Subcutaneous abdominal adipose tissue (tissue), 5 donors: ENCODE measurements around the gene COL4A3.

Source experiments
- H3K27ac ChIP-seq: one replicate; pipeline ENCODE4 v1.7.0; 2013; ENCODE audit warnings: low read depth, mild to moderate bottlenecking, inconsistent platforms, low read length, moderate library complexity
- H3K27me3 ChIP-seq, 5 donors: one replicate each; pipeline ENCODE4 v1.7.0; 2013; ENCODE audit warnings: low read length in 5 of 5, inconsistent platforms in 1 of 5; ENCODE audit not compliant: control insufficient read depth in 5 of 5, insufficient read depth in 4 of 5
- H3K36me3 ChIP-seq, 5 donors: one replicate each; pipeline ENCODE4 v1.7.0; 2013; ENCODE audit warnings: low read length in 5 of 5; ENCODE audit not compliant: control insufficient read depth in 5 of 5, insufficient read depth in 5 of 5
- H3K4me1 ChIP-seq, 5 donors: one replicate each; pipeline ENCODE4 v1.7.0; 2013; ENCODE audit warnings: low read length in 5 of 5, mild to moderate bottlenecking in 3 of 5, moderate library complexity in 1 of 5; ENCODE audit not compliant: control insufficient read depth in 5 of 5, insufficient read depth in 5 of 5
- H3K4me3 ChIP-seq, 5 donors: one replicate each; pipeline ENCODE4 v1.7.0; 2013; ENCODE audit warnings: low read length in 5 of 5, low read depth in 1 of 5
- H3K9ac ChIP-seq, 5 donors: one replicate each; pipeline ENCODE4 v1.7.0; 2013; ENCODE audit warnings: low read length in 5 of 5, mild to moderate bottlenecking in 4 of 5, moderate library complexity in 3 of 5
- H3K9me3 ChIP-seq, 5 donors: one replicate each; pipeline ENCODE4 v1.7.0; 2013; ENCODE audit warnings: low read length in 5 of 5; ENCODE audit not compliant: control insufficient read depth in 5 of 5
- donor health status: healthy.
- donor health status: healthy.
- donor health status: healthy.
- donor health status: healthy.
- donor health status: healthy.

Gene COL4A3

GRCh38 chr2:227180770-227181169 lies 16.3 kb downstream of the COL4A3 start:
- H3K9ac ChIP-seq, result no peak overlapping the region
- no peak overlapping the region for H3K27ac ChIP-seq
- H3K27me3 ChIP-seq, result no peaks in the 10 kb centered on the region
- H3K9me3 ChIP-seq, result peaks cover 0 to 2% (median 0%) of the 10 kb centered on the region in 5 donors
- H3K4me1 ChIP-seq, result no peaks in the 10 kb centered on the region
- no peak overlapping the region for H3K4me3 ChIP-seq
- H3K36me3 ChIP-seq, result no peaks in the 10 kb centered on the region

- Histone ChIP-seq H3K9ac (no peak overlapping the region), H3K27me3 (no peaks in the 10 kb centered on the region), H3K9me3 (peaks cover 0 to 2% (median 0%) of the 10 kb centered on the region in 5 donors), H3K36me3 (no peaks in the 10 kb centered on the region), H3K4me1 (no peaks in the 10 kb centered on the region), H3K27ac (no peak overlapping the region), H3K4me3 (no peak overlapping the region)
These were observed 18.3 kb downstream of the COL4A3 start for GRCh38 chr2:227182765-227183164.

GRCh38 chr2:227183657-227184367 lies 19.4 kb downstream of the COL4A3 start:
- Histone ChIP-seq H3K9me3 (peaks cover 0 to 2% (median 0%) of the 10 kb centered on the region in 5 donors), H3K27ac (no peak overlapping the region), H3K36me3 (no peaks in the 10 kb centered on the region), H3K9ac (no peak overlapping the region), H3K27me3 (no peaks in the 10 kb centered on the region), H3K4me1 (no peaks in the 10 kb centered on the region), H3K4me3 (no peak overlapping the region)

- Histone ChIP-seq H3K27me3 (no peaks in the 10 kb centered on the region), H3K36me3 (no peaks in the 10 kb centered on the region), H3K9ac (no peak overlapping the region), H3K9me3 (peaks cover 0 to 2% (median 0%) of the 10 kb centered on the region in 5 donors), H3K4me1 (no peaks in the 10 kb centered on the region), H3K4me3 (no peak overlapping the region), H3K27ac (no peak overlapping the region)
These were observed 21.3 kb downstream of the COL4A3 start for GRCh38 chr2:227185615-227186232.

- Histone ChIP-seq H3K9me3 (peaks cover 0 to 2% (median 0%) of the 10 kb centered on the region in 5 donors), H3K9ac (no peak overlapping the region), H3K4me3 (no peak overlapping the region), H3K36me3 (no peaks in the 10 kb centered on the region), H3K4me1 (peaks cover 0 to 4% (median 0%) of the 10 kb centered on the region in 5 donors), H3K27me3 (no peaks in the 10 kb centered on the region), H3K27ac (no peak overlapping the region)
These were observed 22.3 kb downstream of the COL4A3 start for GRCh38 chr2:227186751-227187150.

GRCh38 chr2:227188292-227188691 lies 23.9 kb downstream of the COL4A3 start:
- no peak overlapping the region for H3K4me3 ChIP-seq

GRCh38 chr2:227191367-227191766 lies 26.9 kb downstream of the COL4A3 start:
- H3K36me3 ChIP-seq, result no peaks in the 10 kb centered on the region
- no peak overlapping the region for H3K9ac ChIP-seq
- no peaks in the 10 kb centered on the region for H3K27me3 ChIP-seq
- H3K27ac ChIP-seq, result no peak overlapping the region
- H3K4me1 ChIP-seq, result peaks cover 0 to 4% (median 0%) of the 10 kb centered on the region in 5 donors
- no peak overlapping the region for H3K4me3 ChIP-seq
- H3K9me3 ChIP-seq, result no peaks in the 10 kb centered on the region

More at GRCh38 chr2:227188292-227188691, 23.9 kb downstream of the COL4A3 start:
- Histone ChIP-seq H3K27me3 (no peaks in the 10 kb centered on the region), H3K9ac (no peak overlapping the region), H3K9me3 (peaks cover 0 to 2% (median 0%) of the 10 kb centered on the region in 5 donors), H3K4me1 (peaks cover 0 to 4% (median 0%) of the 10 kb centered on the region in 5 donors), H3K27ac (no peak overlapping the region), H3K36me3 (no peaks in the 10 kb centered on the region)

- Histone ChIP-seq H3K36me3 (no peaks in the 10 kb centered on the region), H3K9me3 (no peaks in the 10 kb centered on the region), H3K9ac (no peak overlapping the region), H3K4me3 (no peak overlapping the region), H3K4me1 (peaks cover 0 to 4% (median 0%) of the 10 kb centered on the region in 5 donors), H3K27me3 (no peaks in the 10 kb centered on the region), H3K27ac (no peak overlapping the region)
These were observed 28.1 kb downstream of the COL4A3 start for GRCh38 chr2:227192491-227192890.

- Histone ChIP-seq H3K27ac (no peak overlapping the region), H3K4me1 (peaks cover 0 to 7% (median 0%) of the 10 kb centered on the region in 5 donors), H3K9me3 (no peaks in the 10 kb centered on the region), H3K4me3 (no peak overlapping the region), H3K36me3 (no peaks in the 10 kb centered on the region), H3K27me3 (no peaks in the 10 kb centered on the region), H3K9ac (no peak overlapping the region)
These were observed 29.8 kb downstream of the COL4A3 start for GRCh38 chr2:227194219-227194618.

- H3K27me3 ChIP-seq, result no peaks in the 10 kb centered on the region
- no peak overlapping the region for H3K27ac ChIP-seq
These were observed 34.4 kb downstream of the COL4A3 start for GRCh38 chr2:227198866-227199265.

More at GRCh38 chr2:227198866-227199265, 34.4 kb downstream of the COL4A3 start:
- Histone ChIP-seq H3K4me1 (peaks cover 0 to 6% (median 0%) of the 10 kb centered on the region in 5 donors), H3K36me3 (no peaks in the 10 kb centered on the region), H3K4me3 (no peak overlapping the region), H3K9ac (no peak overlapping the region), H3K9me3 (no peaks in the 10 kb centered on the region)
